Esophagus squamous epithelium (tissue), 4 donors: ENCODE data around the gene SLC51A.

Experiments
- CTCF ChIP-seq, 6 experiments: fragments of 450-650 bp in 4 of 6; fragments of 200-600 bp in 2 of 6; sonication (generic) in 2 of 6; IDR thresholded peaks; one replicate each; pipeline ENCODE4 v1.5.1; 2016 to 2019; ENCODE audit warnings: antibody characterized with exemption in 6 of 6, mild to moderate bottlenecking in 4 of 6, moderate library complexity in 4 of 6
- POLR2A ChIP-seq, 4 donors: fragments of 450-650 bp; IDR thresholded peaks; one replicate each; pipeline ENCODE4 v1.6.1; 2017; ENCODE audit warnings: antibody characterized with exemption in 4 of 4, mild to moderate bottlenecking in 4 of 4, moderate library complexity in 3 of 4

- TF ChIP-seq CTCF (IDR thresholded peaks at IDR 0.05) (no peak), POLR2A (IDR thresholded peaks at IDR 0.05) (no peak)
These were observed 8.8 kb downstream of the SLC51A start for GRCh38 chr3:196225086-196225485.
